PFSK-1 (cell line): ENCODE measurements around the gene MKRN3. TPM values are rescaled to one million over a fixed set of nuclear protein-coding genes. Genes with fewer than 3 reads are reported as not detected.

ENCODE experiments used
- FOXP2 ChIP-seq: optimal IDR thresholded peaks from 2 replicates; pipeline ENCODE3; 2011; ENCODE audit warnings: borderline replicate concordance, control low read depth, inconsistent platforms; ENCODE audit not compliant: insufficient read depth; ENCODE audit errors: extremely low read length, extremely low read depth
- POLR2AphosphoS5 ChIP-seq: IDR thresholded peaks from 2 replicates; pipeline ENCODE4 v1.6.1; 2012; ENCODE audit warnings: low read depth, mild to moderate bottlenecking, control low read depth, low read length, moderate library complexity
- REST ChIP-seq, 2 experiments: IDR thresholded peaks; 2 replicates each; pipeline versions ENCODE4 v1.6.1 to v1.8.0; 2011 to 2012; ENCODE audit warnings: low read depth in 2 of 2, low read length in 2 of 2, control low read depth in 1 of 2, inconsistent platforms in 1 of 2, mild to moderate bottlenecking in 1 of 2, moderate library complexity in 1 of 2; ENCODE audit not compliant: insufficient read depth in 1 of 2
- SIN3A ChIP-seq: IDR thresholded peaks from 2 replicates; pipeline ENCODE4 v1.6.1; 2012; ENCODE audit warnings: mild to moderate bottlenecking, low read length, moderate library complexity, borderline replicate concordance; ENCODE audit not compliant: insufficient read depth
- TAF1 ChIP-seq: IDR thresholded peaks from 2 replicates; pipeline ENCODE4 v1.6.1; 2012; ENCODE audit warnings: low read length, control low read depth, borderline replicate concordance; ENCODE audit not compliant: insufficient read depth
- polyA plus RNA-seq: library from polyadenylated mRNA; unstranded; fragments of >200 nt; gene quantifications from one replicate; pipeline ENCODE4 v1.2.1, GENCODE V29; 2012; ENCODE audit warnings: low read depth, missing spikeins; ENCODE audit not compliant: insufficient read length

The MKRN3 gene
- polyA plus RNA-seq = not detected

GRCh38 chr15:23565395-23566070 is at the start of gene MKRN3:
Gene MKRN3, plus strand, starts transcription at chr15:23565674. Its CDS starts 109 bp downstream, at chr15:23565783.
- TF ChIP-seq FOXP2 = no peak
- peak; percentile 27; the same call in 1 of the 2 replicates for TF ChIP-seq POLR2AphosphoS5
- TF ChIP-seq TAF1 = no peak

- TF ChIP-seq REST (IDR thresholded peaks at IDR 0.05; ENCODE audit: insufficient read depth in 1 of 2, low read depth in 2 of 2, low read length in 2 of 2) (no peak), FOXP2 (no peak), POLR2AphosphoS5 (no peak), SIN3A (no peak), TAF1 (no peak)
Measured at GRCh38 chr15:23516866-23517265, 48.6 kb upstream of the MKRN3 start.

GRCh38 chr15:23518104-23518503 is 47.4 kb upstream of the MKRN3 start:
- no peak for TF ChIP-seq SIN3A
- TF ChIP-seq TAF1 = no peak
- no peak for TF ChIP-seq POLR2AphosphoS5
- TF ChIP-seq REST (IDR thresholded peaks at IDR 0.05; ENCODE audit: insufficient read depth in 1 of 2, low read depth in 2 of 2, low read length in 2 of 2) = no peak
- TF ChIP-seq FOXP2 = no peak

GRCh38 chr15:23524816-23525215 is 40.7 kb upstream of the MKRN3 start:
- TF ChIP-seq REST (IDR thresholded peaks at IDR 0.05; ENCODE audit: insufficient read depth in 1 of 2, low read depth in 2 of 2, low read length in 2 of 2) (no peak), FOXP2 (no peak), SIN3A (no peak), POLR2AphosphoS5 (no peak), TAF1 (no peak)

- TF ChIP-seq SIN3A = no peak
- no peak for TF ChIP-seq REST (IDR thresholded peaks at IDR 0.05; ENCODE audit: insufficient read depth in 1 of 2, low read depth in 2 of 2, low read length in 2 of 2)
- TF ChIP-seq FOXP2 = no peak
- TF ChIP-seq POLR2AphosphoS5 = no peak
- no peak for TF ChIP-seq TAF1
Measured at GRCh38 chr15:23529891-23530290, 35.6 kb upstream of the MKRN3 start.
